ENCODE results near the gene NUAK2. TPM values are rescaled to one million over a fixed set of nuclear protein-coding genes. Genes with fewer than 3 reads are reported as not detected.

Gene NUAK2
- polyA plus RNA-seq, 3 donors = 9.1 to 44.9 (median 21.9) TPM

GRCh38 chr1:205339197-205339702 is 17.7 kb upstream of the NUAK2 start:
- Histone ChIP-seq H4K20me1 (ENCODE audit: insufficient read depth, low read length) (no peaks in the 10 kb centered on the region), H2AFZ (ENCODE audit: insufficient read depth, low read depth, low read length, poor library complexity, severe bottlenecking) (no peak overlapping the region), H3K27me3 (ENCODE audit: control insufficient read depth in 2 of 2, insufficient read depth in 2 of 2, low read length in 2 of 2) (peaks cover 22 to 23% of the 10 kb centered on the region in 2 donors), H3K4me3 (replicated peaks in 1 of 3; ENCODE audit: low read depth in 2 of 3, low read length in 3 of 3) (no peak overlapping the region), H3K4me1 (ENCODE audit: control insufficient read depth in 1 of 2, insufficient read depth in 2 of 2, low read length in 2 of 2) (peaks cover 5 to 11% of the 10 kb centered on the region in 2 donors), H3K4me2 (replicated peaks; ENCODE audit: extremely low read depth, low read length, poor library complexity, severe bottlenecking) (no peak overlapping the region), H3K9me3 (replicated peaks in 1 of 2; ENCODE audit: control insufficient read depth in 1 of 2, insufficient read depth in 1 of 2, low read length in 2 of 2) (peaks cover 0 to 1% of the 10 kb centered on the region in 2 donors), H3K27ac (ENCODE audit: low read depth in 1 of 2, low read length in 2 of 2) (no peak overlapping the region), H3K36me3 (replicated peaks in 1 of 2; ENCODE audit: control insufficient read depth in 1 of 2, insufficient read depth in 2 of 2, low read length in 2 of 2) (no peaks in the 10 kb centered on the region), H3K9ac (ENCODE audit: insufficient read depth, low read length, poor library complexity, severe bottlenecking) (no peak overlapping the region), H3K79me2 (ENCODE audit: insufficient read depth, low read length) (no peaks in the 10 kb centered on the region)
- no peak for TF ChIP-seq CTCF (IDR thresholded peaks at IDR 0.05)
- intact Hi-C loops (cut with micrococcal nuclease) = loop anchor here in 1 of 2 donors (10.0 kb wide), 1 partner anchor 186 kb away; no protein-coding TSS in a partner anchor
- H3K4me1 Mint-ChIP-seq = peaks cover 6% of the 10 kb centered on the region
- no peak for DNase-seq
- no peak overlapping the region for H3K27ac Mint-ChIP-seq
- H3K4me3 Mint-ChIP-seq = no peak overlapping the region
- peaks cover 3% of the 10 kb centered on the region in 2 donors for H3K36me3 Mint-ChIP-seq
- H3K27me3 Mint-ChIP-seq (ENCODE audit: low read depth in 3 of 3) = peaks cover 21 to 47% (median 32%) of the 10 kb centered on the region in 3 donors
- 92% methylated on average over 16 of the region's 21 CpGs for WGBS (ENCODE audit: insufficient coverage)
- peaks cover 0 to 8% (median 2%) of the 10 kb centered on the region in 7 donors for H3K9me3 Mint-ChIP-seq

GRCh38 chr1:205338011-205338410 is 16.5 kb upstream of the NUAK2 start:
- Mint-ChIP-seq H3K4me1 (peaks cover 3% of the 10 kb centered on the region), H3K27me3 (ENCODE audit: low read depth in 3 of 3) (peaks cover 19 to 38% (median 22%) of the 10 kb centered on the region in 3 donors), H3K27ac (no peak overlapping the region), H3K9me3 (peaks cover 0 to 6% (median 0%) of the 10 kb centered on the region in 7 donors), H3K4me3 (no peak overlapping the region), H3K36me3 (peaks cover 3% of the 10 kb centered on the region in 2 donors)
- no peak overlapping the region for H3K9ac ChIP-seq (ENCODE audit: insufficient read depth, low read length, poor library complexity, severe bottlenecking)
- intact Hi-C loops (cut with micrococcal nuclease) = loop anchor here in 1 of 2 donors (10.0 kb wide), 1 partner anchor 187 kb away; no protein-coding TSS in a partner anchor
- H3K4me1 ChIP-seq (ENCODE audit: control insufficient read depth in 1 of 2, insufficient read depth in 2 of 2, low read length in 2 of 2) = no peaks in the 10 kb centered on the region
- no peak overlapping the region for H2AFZ ChIP-seq (ENCODE audit: insufficient read depth, low read depth, low read length, poor library complexity, severe bottlenecking)
- no peaks in the 10 kb centered on the region for H3K36me3 ChIP-seq (replicated peaks in 1 of 2; ENCODE audit: control insufficient read depth in 1 of 2, insufficient read depth in 2 of 2, low read length in 2 of 2)
- H3K4me3 ChIP-seq (replicated peaks in 1 of 3; ENCODE audit: low read depth in 2 of 3, low read length in 3 of 3) = no peak overlapping the region
- no peak for DNase-seq
- H3K4me2 ChIP-seq (replicated peaks; ENCODE audit: extremely low read depth, low read length, poor library complexity, severe bottlenecking) = no peak overlapping the region
- no peaks in the 10 kb centered on the region for H3K9me3 ChIP-seq (replicated peaks in 1 of 2; ENCODE audit: control insufficient read depth in 1 of 2, insufficient read depth in 1 of 2, low read length in 2 of 2)
- H4K20me1 ChIP-seq (ENCODE audit: insufficient read depth, low read length) = no peaks in the 10 kb centered on the region
- H3K27ac ChIP-seq (ENCODE audit: low read depth in 1 of 2, low read length in 2 of 2) = no peak overlapping the region
- peaks cover 12 to 13% of the 10 kb centered on the region in 2 donors for H3K27me3 ChIP-seq (ENCODE audit: control insufficient read depth in 2 of 2, insufficient read depth in 2 of 2, low read length in 2 of 2)
- WGBS (ENCODE audit: insufficient coverage) = 67% methylated on average over 2 of the region's 7 CpGs
- H3K79me2 ChIP-seq (ENCODE audit: insufficient read depth, low read length) = no peaks in the 10 kb centered on the region
- TF ChIP-seq CTCF (IDR thresholded peaks at IDR 0.05) = no peak
